ENCODE measurements around the gene COMT.

DNA sequence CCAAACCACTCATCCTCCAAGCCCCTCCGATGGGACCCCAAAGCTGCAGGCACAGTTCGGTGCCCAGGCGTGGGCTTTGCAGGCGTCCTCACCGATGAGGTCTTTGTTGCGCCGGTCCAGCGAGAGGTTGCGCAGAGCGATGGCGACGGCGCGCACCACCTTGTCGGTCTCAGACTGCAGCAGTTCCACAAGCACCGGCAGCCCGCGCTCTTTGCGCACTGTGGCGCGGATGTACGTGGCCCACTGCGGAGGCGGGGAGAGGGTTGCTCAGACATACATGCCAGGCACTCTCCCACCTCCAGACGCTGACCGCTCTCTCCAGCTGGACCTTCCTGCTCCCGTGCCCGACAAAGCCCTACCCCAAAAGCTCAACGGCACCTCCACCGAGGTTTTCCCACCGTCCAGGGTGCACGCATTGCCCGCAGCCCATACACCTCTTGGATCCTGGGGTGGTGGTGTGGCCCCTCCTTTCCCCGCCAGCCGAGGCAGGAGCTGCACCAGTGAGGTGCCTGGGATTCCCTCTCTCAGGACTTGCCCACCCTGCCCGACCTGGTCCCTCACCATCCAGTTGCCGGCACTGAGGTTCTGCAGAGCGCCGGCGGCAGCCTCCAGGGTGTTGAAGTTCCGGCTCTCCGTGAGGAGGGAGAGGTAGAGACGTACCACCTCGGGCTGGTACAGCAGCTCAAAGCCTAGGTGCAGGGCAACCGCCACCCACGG, 32.1 kb downstream of the COMT start:
- TF ChIP-seq, protein P1, sequence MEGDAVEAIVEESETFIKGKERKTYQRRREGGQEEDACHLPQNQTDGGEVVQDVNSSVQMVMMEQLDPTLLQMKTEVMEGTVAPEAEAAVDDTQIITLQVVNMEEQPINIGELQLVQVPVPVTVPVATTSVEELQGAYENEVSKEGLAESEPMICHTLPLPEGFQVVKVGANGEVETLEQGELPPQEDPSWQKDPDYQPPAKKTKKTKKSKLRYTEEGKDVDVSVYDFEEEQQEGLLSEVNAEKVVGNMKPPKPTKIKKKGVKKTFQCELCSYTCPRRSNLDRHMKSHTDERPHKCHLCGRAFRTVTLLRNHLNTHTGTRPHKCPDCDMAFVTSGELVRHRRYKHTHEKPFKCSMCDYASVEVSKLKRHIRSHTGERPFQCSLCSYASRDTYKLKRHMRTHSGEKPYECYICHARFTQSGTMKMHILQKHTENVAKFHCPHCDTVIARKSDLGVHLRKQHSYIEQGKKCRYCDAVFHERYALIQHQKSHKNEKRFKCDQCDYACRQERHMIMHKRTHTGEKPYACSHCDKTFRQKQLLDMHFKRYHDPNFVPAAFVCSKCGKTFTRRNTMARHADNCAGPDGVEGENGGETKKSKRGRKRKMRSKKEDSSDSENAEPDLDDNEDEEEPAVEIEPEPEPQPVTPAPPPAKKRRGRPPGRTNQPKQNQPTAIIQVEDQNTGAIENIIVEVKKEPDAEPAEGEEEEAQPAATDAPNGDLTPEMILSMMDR (IDR thresholded peaks at IDR 0.05): no peak
- TF ChIP-seq POLR2A (IDR thresholded peaks at IDR 0.05): no peak
